AG04449 (cell line): ENCODE data around the gene MGAT5B.

Source experiments
- CTCF ChIA-PET: fragments of 350-600 bp; formaldehyde crosslinking; extraction: SDS; loops from one replicate; lab custom pipeline; 2021; ENCODE audit warnings: antibody characterized with exemption; lab: Yijun Ruan, JAX
- POLR2A ChIA-PET: fragments of 400-600, 350-600 bp; formaldehyde crosslinking; extraction: SDS; loops from one replicate; lab custom pipeline; 2020; ENCODE audit warnings: antibody characterized with exemption, inconsistent platforms; lab: Yijun Ruan, JAX
- DNase-seq: peaks from one replicate; pipeline ENCODE4 v3.0.0-alpha.2; 2010; ENCODE audit warnings: low read depth, low spot score
- H3K4me3 ChIP-seq: 2 replicates; pipeline ENCODE4 v1.5.1; 2011; ENCODE audit warnings: low read depth, mild to moderate bottlenecking, control low read depth, low read length
- CTCF ChIP-seq: IDR thresholded peaks from one replicate; pipeline ENCODE4 v1.5.1; 2011; ENCODE audit warnings: mild to moderate bottlenecking, moderate library complexity, low read length, control low read depth, inconsistent platforms; ENCODE audit not compliant: insufficient read depth; ENCODE audit errors: missing control alignments

The MGAT5B gene

GRCh38 chr17:76996741-76997694, 128.8 kb downstream of the MGAT5B start:
- no peak for DNase-seq
- ChIA-PET POLR2A (no interaction called here), CTCF (no interaction called here)
- TF ChIP-seq CTCF = no peak
- no peak overlapping the region for H3K4me3 ChIP-seq

GRCh38 chr17:76997981-76998531, 129.9 kb downstream of the MGAT5B start:
- CTCF ChIA-PET = interaction anchor here (1.5 kb wide), 1 partner anchor 130 kb away, joined by 3 read pairs; the partner anchor contains the start of gene MGAT5B
- no peak for TF ChIP-seq CTCF
- DNase-seq = no peak
- POLR2A ChIA-PET = no interaction called here
- H3K4me3 ChIP-seq = no peak overlapping the region

- TF ChIP-seq CTCF = no peak
- ChIA-PET POLR2A (interaction anchor here (0.6 kb wide), 1 partner anchor 686 kb away, joined by 3 read pairs; no protein-coding TSS in a partner anchor), CTCF (interaction anchor here (1.5 kb wide), 1 partner anchor 131 kb away, joined by 3 read pairs; the partner anchor contains the start of gene MGAT5B)
- no peak overlapping the region for H3K4me3 ChIP-seq
- DNase-seq = no peak
Measured at GRCh38 chr17:76998839-76999238, 130.6 kb downstream of the MGAT5B start.
